Vagina (tissue), 2 donors: ENCODE results near the gene SHISA4. TPM values are rescaled to one million over a fixed set of nuclear protein-coding genes. Genes with fewer than 3 reads are reported as not detected.

ENCODE experiments used
- DNase-seq, 2 donors: peaks; one replicate each; pipeline ENCODE4 v3.0.0-alpha.2; 2017; ENCODE audit errors: extremely low spot score in 2 of 2
- H3K27ac ChIP-seq: fragments of 200-600 bp; sonication (generic); one replicate; pipeline ENCODE4 v1.5.1; 2019
- H3K27me3 ChIP-seq: fragments of 200-600 bp; sonication (generic); one replicate; pipeline ENCODE4 v1.5.1; 2019
- H3K36me3 ChIP-seq, 2 donors: fragments of 200-600 bp; sonication (generic); one replicate each; pipeline ENCODE4 v1.5.1; 2017 to 2019
- H3K4me1 ChIP-seq: fragments of 200-600 bp; sonication (generic); one replicate; pipeline ENCODE4 v1.5.1; 2019
- H3K4me3 ChIP-seq, 2 donors: fragments of 200-600 bp; sonication (generic); 1 replicate in 1 of 2; 2 replicates in 1 of 2; pipeline ENCODE4 v1.5.1; 2016 to 2019
- H3K9me3 ChIP-seq: fragments of 200-600 bp; sonication (generic); one replicate; pipeline ENCODE4 v1.5.1; 2019
- POLR2A ChIP-seq, 2 donors: fragments of 450-650 bp; IDR thresholded peaks; one replicate each; pipeline ENCODE4 v1.6.1; 2017; ENCODE audit warnings: antibody characterized with exemption in 2 of 2, mild to moderate bottlenecking in 2 of 2, moderate library complexity in 2 of 2
- POLR2AphosphoS5 ChIP-seq, 2 donors: sonication (generic); formaldehyde crosslinking; IDR thresholded peaks; one replicate each; pipeline ENCODE4 v1.9.0; 2017; ENCODE audit warnings: antibody characterized with exemption in 2 of 2, mild to moderate bottlenecking in 2 of 2, low read depth in 1 of 2; ENCODE audit not compliant: insufficient read depth in 1 of 2
- intact Hi-C: fragments of 100-400 bp; cut with DNase I; formaldehyde crosslinking; loops from one replicate; pipeline ENCODE4 v1.15.1; 2023
- total RNA-seq: library from RNA; depleted of rRNA; stranded (reverse); fragments of >200 nt; gene quantifications from one replicate; pipeline ENCODE4 v1.2.3, GENCODE V29; 2016
- TF ChIP-seq, protein P1 (sequence below), 3 experiments: fragments of 450-650 bp in 2 of 3; fragments of 200-600 bp in 1 of 3; sonication (generic) in 1 of 3; IDR thresholded peaks; one replicate each; pipeline ENCODE4 v1.5.1; 2017 to 2019; ENCODE audit warnings: antibody characterized with exemption in 3 of 3, mild to moderate bottlenecking in 2 of 3, moderate library complexity in 2 of 3

SHISA4 gene
- total RNA-seq, 1 donor from 2014 or later: 16.2 TPM

DNA sequence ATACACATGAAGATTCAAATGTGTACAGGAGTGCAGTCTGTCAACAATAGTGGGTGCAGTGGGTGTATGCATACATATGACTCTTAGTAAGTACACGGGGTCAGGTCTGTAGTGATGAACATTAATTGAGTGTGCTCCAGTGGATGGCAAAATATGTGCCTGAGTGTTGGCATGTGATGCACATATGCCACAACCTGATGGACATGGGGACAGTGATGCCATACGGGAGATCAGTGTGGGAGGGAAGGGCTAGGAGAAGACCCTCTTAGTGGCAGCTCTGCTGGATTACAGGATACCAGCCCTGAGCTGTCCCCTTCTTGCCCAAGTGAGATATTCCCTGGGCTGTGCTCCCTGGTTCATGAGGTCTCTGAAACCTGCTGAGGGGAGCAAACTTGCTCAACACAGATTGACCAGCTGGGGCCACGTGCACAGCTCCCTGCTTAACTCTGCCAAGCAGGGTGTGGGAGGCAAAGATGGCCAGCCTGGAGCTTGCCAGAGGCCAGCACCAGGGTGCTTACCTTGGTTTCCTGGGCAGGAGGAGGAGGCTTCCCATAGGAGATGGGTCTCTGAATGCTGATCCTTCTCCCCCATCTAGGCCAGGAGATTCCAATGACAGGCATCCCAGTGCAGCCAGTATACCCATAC, 2.2 kb downstream of the SHISA4 start:
- intact Hi-C loops: no loop called here
- Histone ChIP-seq H3K4me1 (peaks cover 14% of the 10 kb centered on the region), H3K36me3 (no peaks in the 10 kb centered on the region), H3K27ac (no peak overlapping the region), H3K9me3 (no peaks in the 10 kb centered on the region), H3K4me3 (no peak overlapping the region), H3K27me3 (no peaks in the 10 kb centered on the region)
- no peak for DNase-seq
- TF ChIP-seq POLR2A (IDR thresholded peaks at IDR 0.05): no peak
- TF ChIP-seq, protein P1, sequence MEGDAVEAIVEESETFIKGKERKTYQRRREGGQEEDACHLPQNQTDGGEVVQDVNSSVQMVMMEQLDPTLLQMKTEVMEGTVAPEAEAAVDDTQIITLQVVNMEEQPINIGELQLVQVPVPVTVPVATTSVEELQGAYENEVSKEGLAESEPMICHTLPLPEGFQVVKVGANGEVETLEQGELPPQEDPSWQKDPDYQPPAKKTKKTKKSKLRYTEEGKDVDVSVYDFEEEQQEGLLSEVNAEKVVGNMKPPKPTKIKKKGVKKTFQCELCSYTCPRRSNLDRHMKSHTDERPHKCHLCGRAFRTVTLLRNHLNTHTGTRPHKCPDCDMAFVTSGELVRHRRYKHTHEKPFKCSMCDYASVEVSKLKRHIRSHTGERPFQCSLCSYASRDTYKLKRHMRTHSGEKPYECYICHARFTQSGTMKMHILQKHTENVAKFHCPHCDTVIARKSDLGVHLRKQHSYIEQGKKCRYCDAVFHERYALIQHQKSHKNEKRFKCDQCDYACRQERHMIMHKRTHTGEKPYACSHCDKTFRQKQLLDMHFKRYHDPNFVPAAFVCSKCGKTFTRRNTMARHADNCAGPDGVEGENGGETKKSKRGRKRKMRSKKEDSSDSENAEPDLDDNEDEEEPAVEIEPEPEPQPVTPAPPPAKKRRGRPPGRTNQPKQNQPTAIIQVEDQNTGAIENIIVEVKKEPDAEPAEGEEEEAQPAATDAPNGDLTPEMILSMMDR (IDR thresholded peaks at IDR 0.05): no peak
- TF ChIP-seq POLR2AphosphoS5 (IDR thresholded peaks at IDR 0.05; ENCODE audit: insufficient read depth in 1 of 2, low read depth in 1 of 2): no peak

GRCh38 chr1:201891451-201892045, 2.9 kb downstream of the SHISA4 start:
- no peaks in the 10 kb centered on the region for H3K36me3 ChIP-seq
- no peaks in the 10 kb centered on the region for H3K9me3 ChIP-seq
- TF ChIP-seq POLR2A (IDR thresholded peaks at IDR 0.05): no peak
- TF ChIP-seq, protein P1 (IDR thresholded peaks at IDR 0.05): no peak
- no peak for TF ChIP-seq POLR2AphosphoS5 (IDR thresholded peaks at IDR 0.05; ENCODE audit: insufficient read depth in 1 of 2, low read depth in 1 of 2)
- H3K4me3 ChIP-seq: no peak overlapping the region
- DNase-seq: no peak
- H3K4me1 ChIP-seq: peaks cover 17% of the 10 kb centered on the region
- no peaks in the 10 kb centered on the region for H3K27me3 ChIP-seq
- H3K27ac ChIP-seq: no peak overlapping the region
- intact Hi-C loops: no loop called here

- Histone ChIP-seq H3K9me3 (no peaks in the 10 kb centered on the region), H3K4me3 (no peak overlapping the region), H3K36me3 (no peaks in the 10 kb centered on the region), H3K27ac (no peak overlapping the region), H3K4me1 (peaks cover 23% of the 10 kb centered on the region), H3K27me3 (no peaks in the 10 kb centered on the region)
- no peak for DNase-seq
- TF ChIP-seq POLR2AphosphoS5 (IDR thresholded peaks at IDR 0.05; ENCODE audit: insufficient read depth in 1 of 2, low read depth in 1 of 2): no peak
- no peak for TF ChIP-seq POLR2A (IDR thresholded peaks at IDR 0.05)
- TF ChIP-seq, protein P1 (IDR thresholded peaks at IDR 0.05): no peak
- intact Hi-C loops: no loop called here
Observed at GRCh38 chr1:201892211-201892610, 3.5 kb downstream of the SHISA4 start.

DNA sequence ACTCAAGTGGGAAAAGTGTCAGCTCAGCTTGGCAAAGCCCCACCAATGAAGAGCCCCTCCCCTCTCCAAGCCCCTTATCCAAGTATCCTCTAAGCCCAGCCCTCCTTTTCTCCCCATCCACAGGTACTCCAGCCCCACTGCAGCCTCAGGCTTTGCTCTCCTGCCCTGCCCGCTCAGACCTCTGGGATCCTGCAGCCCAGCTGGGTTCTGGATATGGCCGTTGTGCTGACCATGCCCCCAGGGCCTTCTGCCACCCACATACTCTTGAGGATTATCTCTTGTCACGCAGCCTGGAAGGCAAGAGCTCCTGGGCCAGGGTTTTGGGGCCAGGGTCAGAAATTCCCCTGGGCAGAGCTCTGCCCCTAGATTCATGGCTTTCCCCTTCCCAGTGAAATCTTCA, 4.7 kb downstream of the SHISA4 start:
- no peaks in the 10 kb centered on the region for H3K9me3 ChIP-seq
- peaks cover 0 to 8% of the 10 kb centered on the region in 2 donors for H3K36me3 ChIP-seq
- no peak overlapping the region for H3K4me3 ChIP-seq
- TF ChIP-seq POLR2AphosphoS5 (IDR thresholded peaks at IDR 0.05; ENCODE audit: insufficient read depth in 1 of 2, low read depth in 1 of 2): no peak
- TF ChIP-seq, protein P1 (IDR thresholded peaks at IDR 0.05): no peak
- TF ChIP-seq POLR2A (IDR thresholded peaks at IDR 0.05): no peak
- H3K27me3 ChIP-seq: no peaks in the 10 kb centered on the region
- H3K4me1 ChIP-seq: peaks cover 24% of the 10 kb centered on the region
- no peak for DNase-seq
- H3K27ac ChIP-seq: no peak overlapping the region
- intact Hi-C loops: no loop called here
